GM12801 (cell line): ENCODE measurements around the gene AAMDC.

ENCODE experiments used
- CTCF ChIP-seq: IDR thresholded peaks from one replicate; pipeline ENCODE4 v1.5.1; 2011; ENCODE audit warnings: control low read depth; ENCODE audit not compliant: insufficient read length; ENCODE audit errors: extremely low read depth

Gene AAMDC

GRCh38 chr11:77784572-77784971, 36.4 kb upstream of the AAMDC start:
- TF ChIP-seq CTCF: no peak

GRCh38 chr11:77789061-77789730, 31.7 kb upstream of the AAMDC start:
- no peak for TF ChIP-seq CTCF

GRCh38 chr11:77789731-77790476, 31.0 kb upstream of the AAMDC start:
- TF ChIP-seq CTCF: no peak

DNA sequence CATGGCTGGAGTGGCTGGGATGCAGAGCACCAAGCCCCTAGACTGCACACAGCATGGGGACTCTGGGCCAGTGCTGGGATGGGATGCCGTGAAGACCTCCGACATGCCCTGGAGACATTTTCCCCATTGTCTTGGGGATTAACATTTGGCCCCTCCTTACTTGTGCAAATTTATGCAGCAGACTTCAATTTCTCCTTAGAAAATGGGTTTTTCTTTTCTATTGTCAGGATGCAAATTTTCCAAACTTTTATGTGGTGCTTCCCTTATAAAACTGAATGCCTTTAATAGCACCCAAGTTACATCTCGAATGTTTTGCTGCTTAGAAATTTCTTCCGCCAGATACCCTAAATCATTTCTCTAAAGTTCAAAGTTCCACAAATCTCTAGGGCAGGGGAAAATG, 29.6 kb upstream of the AAMDC start:
- no peak for TF ChIP-seq CTCF

GRCh38 chr11:77793972-77794371, 27.0 kb upstream of the AAMDC start:
- no peak for TF ChIP-seq CTCF

DNA sequence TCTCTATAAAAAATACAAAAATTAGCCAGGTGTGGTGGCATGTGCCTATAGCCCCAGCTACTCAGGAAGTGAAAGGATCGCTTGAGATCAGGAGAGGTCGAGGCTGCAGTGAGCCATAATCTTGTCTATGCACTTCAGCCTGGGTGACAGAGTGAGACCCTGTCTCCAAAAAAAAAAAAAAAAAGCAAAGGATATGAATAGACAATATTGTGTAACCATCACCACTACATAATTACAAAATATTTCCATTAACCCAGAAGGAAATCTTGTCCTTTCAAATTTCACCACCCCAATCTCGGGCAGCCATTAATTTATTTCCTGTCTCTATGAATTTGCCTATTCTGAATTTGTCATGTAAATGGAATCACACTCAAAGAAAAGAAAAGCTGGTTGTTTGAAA, 21.6 kb upstream of the AAMDC start:
- no peak for TF ChIP-seq CTCF

- TF ChIP-seq CTCF: no peak
Observed at GRCh38 chr11:77800449-77800848, 20.5 kb upstream of the AAMDC start.
